ENCODE data around the gene CASTOR1. TPM values are rescaled to one million over a fixed set of nuclear protein-coding genes. Genes with fewer than 3 reads are reported as not detected.

CASTOR1 gene
- total RNA-seq, 2 donors from 2014 or later: 27.2 to 33.2 TPM

- Histone ChIP-seq H3K9me3 (no peaks in the 10 kb centered on the region), H3K4me1 (replicated peaks) (peaks cover 21% of the 10 kb centered on the region), H3K27me3 (replicated peaks; ENCODE audit: insufficient read depth) (no peaks in the 10 kb centered on the region), H3K36me3 (peaks cover 0 to 10% of the 10 kb centered on the region in 2 donors), H3K4me3 (peak overlapping the region; percentile 51 to 89), H3K27ac (peak overlapping the region; percentile 88 to 95)
- intact Hi-C loops (cut with DNase I): loop anchor here (2.0 kb wide), 3 partner anchors 21 to 67 kb away; partner anchors contain the start of genes CCDC157, SF3A1 and TBC1D10A
- WGBS: 10% methylated on average over 12 of the region's 12 CpGs
- DNase-seq (ENCODE audit: low spot score): no peak
- TF ChIP-seq, protein P1, sequence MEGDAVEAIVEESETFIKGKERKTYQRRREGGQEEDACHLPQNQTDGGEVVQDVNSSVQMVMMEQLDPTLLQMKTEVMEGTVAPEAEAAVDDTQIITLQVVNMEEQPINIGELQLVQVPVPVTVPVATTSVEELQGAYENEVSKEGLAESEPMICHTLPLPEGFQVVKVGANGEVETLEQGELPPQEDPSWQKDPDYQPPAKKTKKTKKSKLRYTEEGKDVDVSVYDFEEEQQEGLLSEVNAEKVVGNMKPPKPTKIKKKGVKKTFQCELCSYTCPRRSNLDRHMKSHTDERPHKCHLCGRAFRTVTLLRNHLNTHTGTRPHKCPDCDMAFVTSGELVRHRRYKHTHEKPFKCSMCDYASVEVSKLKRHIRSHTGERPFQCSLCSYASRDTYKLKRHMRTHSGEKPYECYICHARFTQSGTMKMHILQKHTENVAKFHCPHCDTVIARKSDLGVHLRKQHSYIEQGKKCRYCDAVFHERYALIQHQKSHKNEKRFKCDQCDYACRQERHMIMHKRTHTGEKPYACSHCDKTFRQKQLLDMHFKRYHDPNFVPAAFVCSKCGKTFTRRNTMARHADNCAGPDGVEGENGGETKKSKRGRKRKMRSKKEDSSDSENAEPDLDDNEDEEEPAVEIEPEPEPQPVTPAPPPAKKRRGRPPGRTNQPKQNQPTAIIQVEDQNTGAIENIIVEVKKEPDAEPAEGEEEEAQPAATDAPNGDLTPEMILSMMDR (IDR thresholded peaks at IDR 0.05): peak in 1 of 4 experiments; percentile 13
- TF ChIP-seq POLR2A (IDR thresholded peaks at IDR 0.05): no peak
These were observed 642 bp upstream of the CASTOR1 start for GRCh38 chr22:30289980-30290313.

- Histone ChIP-seq H3K9me3 (no peaks in the 10 kb centered on the region), H3K4me3 (peak overlapping the region; percentile 51 to 89), H3K36me3 (peaks cover 0 to 10% of the 10 kb centered on the region in 2 donors), H3K4me1 (replicated peaks) (peaks cover 21% of the 10 kb centered on the region), H3K27me3 (replicated peaks; ENCODE audit: insufficient read depth) (no peaks in the 10 kb centered on the region), H3K27ac (peak overlapping the region; percentile 88 to 95)
- DNase-seq (ENCODE audit: low spot score): no peak
- WGBS: 9% methylated on average over 27 of the region's 27 CpGs
- TF ChIP-seq, protein P1 (IDR thresholded peaks at IDR 0.05): no peak
- no peak for TF ChIP-seq POLR2AphosphoS5 (IDR thresholded peaks at IDR 0.05)
- TF ChIP-seq POLR2A (IDR thresholded peaks at IDR 0.05): no peak
- intact Hi-C loops (cut with DNase I): loop anchor here (2.0 kb wide), 2 partner anchors 38 to 68 kb away; partner anchors contain the start of genes CCDC157, SF3A1 and TBC1D10A
These were observed 725 bp downstream of the CASTOR1 start for GRCh38 chr22:30288419-30289140.

DNA sequence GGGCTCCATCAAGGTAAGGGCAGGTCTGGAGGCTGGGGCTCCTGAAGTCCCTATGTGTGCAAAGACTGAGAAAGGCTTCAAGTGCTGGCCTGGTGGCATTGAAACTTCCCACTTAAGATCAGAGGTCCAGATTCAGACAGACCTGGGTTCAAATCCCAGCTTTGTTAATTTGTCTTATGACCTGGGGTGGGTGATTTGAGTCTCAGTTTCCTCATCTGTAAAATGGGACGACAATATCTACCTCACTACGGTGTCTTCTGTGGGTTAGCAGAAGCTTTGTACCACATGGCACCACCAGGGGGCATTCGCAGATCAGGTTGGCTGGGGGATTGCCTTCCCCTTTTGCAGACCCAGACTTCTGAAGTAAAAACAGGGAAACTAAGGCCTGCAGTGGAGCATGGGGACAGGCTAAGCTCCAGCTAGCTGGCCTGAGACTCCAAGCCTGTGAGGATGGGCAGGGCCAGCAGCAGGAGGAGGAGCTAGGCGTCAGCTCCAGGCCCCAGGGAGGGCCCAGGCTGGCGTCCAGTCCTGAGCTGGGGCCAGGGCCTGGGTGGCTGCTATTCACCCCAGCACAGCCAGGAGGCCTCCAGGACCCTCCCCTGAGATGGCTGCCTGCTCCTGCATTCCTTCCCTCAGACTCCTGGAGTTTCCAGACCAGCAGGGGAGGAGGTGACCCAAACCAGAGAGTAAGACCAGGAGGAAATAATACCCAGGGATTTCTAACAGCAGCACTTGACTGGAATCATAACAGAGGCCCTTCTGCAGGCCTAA, 1.5 kb downstream of the CASTOR1 start:
- Histone ChIP-seq H3K27me3 (replicated peaks; ENCODE audit: insufficient read depth) (no peaks in the 10 kb centered on the region), H3K4me1 (replicated peaks) (peaks cover 21% of the 10 kb centered on the region), H3K36me3 (peaks cover 0 to 5% of the 10 kb centered on the region in 2 donors), H3K27ac (peak overlapping the region; percentile 88 to 95), H3K4me3 (peak overlapping the region; percentile 51 to 89), H3K9me3 (no peaks in the 10 kb centered on the region)
- intact Hi-C loops (cut with DNase I): loop anchor here (1.0 to 2.0 kb wide), 3 partner anchors 39 to 98 kb away; partner anchors contain the start of genes CCDC157, SF3A1 and TBC1D10A
- 17% methylated on average over 5 of the region's 5 CpGs for WGBS
- peak; percentile 84 for DNase-seq (ENCODE audit: low spot score)
- TF ChIP-seq, protein P1 (IDR thresholded peaks at IDR 0.05): peak in 3 of 4 experiments; percentile 70 to 94 (median 94)
- TF ChIP-seq POLR2AphosphoS5 (IDR thresholded peaks at IDR 0.05) (peak; percentile 83), POLR2A (IDR thresholded peaks at IDR 0.05) (peak; percentile 55)

GRCh38 chr22:30286813-30287647, 2.3 kb downstream of the CASTOR1 start:
- no peaks in the 10 kb centered on the region for H3K27me3 ChIP-seq (replicated peaks; ENCODE audit: insufficient read depth)
- no peak for TF ChIP-seq POLR2AphosphoS5 (IDR thresholded peaks at IDR 0.05)
- TF ChIP-seq, protein P1 (IDR thresholded peaks at IDR 0.05): peak; percentile 86 to 91 (median 88)
- TF ChIP-seq POLR2A (IDR thresholded peaks at IDR 0.05): no peak
- no peak overlapping the region for H3K27ac ChIP-seq
- no peak overlapping the region for H3K4me3 ChIP-seq
- H3K36me3 ChIP-seq: peaks cover 0 to 5% of the 10 kb centered on the region in 2 donors
- intact Hi-C loops (cut with DNase I): loop anchor here (1.0 kb wide), 1 partner anchor 99 kb away; no protein-coding TSS in a partner anchor
- H3K4me1 ChIP-seq (replicated peaks): peaks cover 21% of the 10 kb centered on the region
- 56% methylated on average over 31 of the region's 31 CpGs for WGBS
- peak; percentile 61 for DNase-seq (ENCODE audit: low spot score)
- no peaks in the 10 kb centered on the region for H3K9me3 ChIP-seq
